GM18870 (cell line): Measurements from ENCODE around the gene FAM120A.

Source experiments
- ATAC-seq: cut with Tn5 transposase; IDR thresholded peaks from one replicate; pipeline ENCODE4 v1.9.1; 2021; ENCODE audit warnings: moderate library complexity; ENCODE audit not compliant: unreplicated experiment

FAM120A gene

GRCh38 chr9:93577078-93577974 lies 125.8 kb downstream of the FAM120A start:
- no peak for ATAC-seq

GRCh38 chr9:93577975-93578682 lies 126.6 kb downstream of the FAM120A start:
- no peak for ATAC-seq

GRCh38 chr9:93578844-93579243 lies 127.4 kb downstream of the FAM120A start:
- ATAC-seq, result no peak

- ATAC-seq, result no peak
These were observed 128.4 kb downstream of the FAM120A start for GRCh38 chr9:93579711-93580516.

- ATAC-seq, result no peak
These were observed 129.3 kb downstream of the FAM120A start for GRCh38 chr9:93580654-93581380.

- ATAC-seq, result no peak
These were observed 130.6 kb downstream of the FAM120A start for GRCh38 chr9:93582115-93582514.

- ATAC-seq, result no peak
These were observed 131.1 kb downstream of the FAM120A start for GRCh38 chr9:93582550-93582949.

- no peak for ATAC-seq
These were observed 133.8 kb downstream of the FAM120A start for GRCh38 chr9:93585259-93585658.

GRCh38 chr9:93585695-93586094 lies 134.2 kb downstream of the FAM120A start:
- ATAC-seq, result no peak

- ATAC-seq, result no peak
These were observed 135.0 kb downstream of the FAM120A start for GRCh38 chr9:93586290-93587057.

- ATAC-seq, result no peak
These were observed 135.8 kb downstream of the FAM120A start for GRCh38 chr9:93587284-93587650.

GRCh38 chr9:93587651-93588347 lies 136.3 kb downstream of the FAM120A start:
- no peak for ATAC-seq

GRCh38 chr9:93588641-93589609 lies 137.4 kb downstream of the FAM120A start:
- no peak for ATAC-seq

GRCh38 chr9:93589688-93590087 lies 138.2 kb downstream of the FAM120A start:
- ATAC-seq, result no peak

GRCh38 chr9:93590609-93591234 lies 139.2 kb downstream of the FAM120A start:
- ATAC-seq, result no peak

GRCh38 chr9:93591301-93592007 lies 140.0 kb downstream of the FAM120A start:
- no peak for ATAC-seq

GRCh38 chr9:93592008-93592642 lies 140.6 kb downstream of the FAM120A start:
- ATAC-seq, result no peak
